Activated naive CD4-positive, alpha-beta T cell treated with anti-CD3 and anti-CD28 coated beads for 36 hours (primary cell): Measurements from ENCODE around the gene QRFP. TPM values are rescaled to one million over a fixed set of nuclear protein-coding genes. Genes with fewer than 3 reads are reported as not detected.

ENCODE experiments used
- CTCF ChIA-PET: fragments of 350-600 bp; sonication (Branson Sonifier 250); formaldehyde crosslinking; loops from one replicate; lab custom pipeline; 2021; ENCODE audit warnings: antibody characterized with exemption; lab: Charles Lee
- DNase-seq: peaks from one replicate; pipeline ENCODE4 v3.0.0-alpha.2; 2020
- H3K27ac Mint-ChIP-seq: one replicate; pipeline ENCODE4 v1.8.0; 2021; ENCODE audit warnings: mild to moderate bottlenecking, mixed read lengths
- H3K27me3 Mint-ChIP-seq: one replicate; pipeline ENCODE4 v1.8.0; 2021; ENCODE audit warnings: low read depth, mixed read lengths
- H3K36me3 Mint-ChIP-seq: one replicate; pipeline ENCODE4 v1.8.0; 2021; ENCODE audit warnings: low read depth, mixed read lengths
- H3K4me1 Mint-ChIP-seq: one replicate; pipeline ENCODE4 v1.8.0; 2021; ENCODE audit warnings: low read depth, mixed read lengths
- H3K4me3 Mint-ChIP-seq: one replicate; pipeline ENCODE4 v1.8.0; 2021; ENCODE audit warnings: mild to moderate bottlenecking, moderate library complexity, mixed read lengths
- H3K9me3 Mint-ChIP-seq: one replicate; pipeline ENCODE4 v1.8.0; 2021; ENCODE audit warnings: mixed read lengths
- intact Hi-C: fragments of 100-400 bp; cut with micrococcal nuclease; formaldehyde crosslinking; loops from one replicate; pipeline ENCODE4 v1.15.1; 2023
- total RNA-seq, 2 experiments: library from RNA; stranded (reverse); gene quantifications; one replicate each; pipeline ENCODE4 v1.2.3, GENCODE V29; 2021

Gene QRFP
- total RNA-seq, 2 experiments from 2014 or later = not detected

DNA sequence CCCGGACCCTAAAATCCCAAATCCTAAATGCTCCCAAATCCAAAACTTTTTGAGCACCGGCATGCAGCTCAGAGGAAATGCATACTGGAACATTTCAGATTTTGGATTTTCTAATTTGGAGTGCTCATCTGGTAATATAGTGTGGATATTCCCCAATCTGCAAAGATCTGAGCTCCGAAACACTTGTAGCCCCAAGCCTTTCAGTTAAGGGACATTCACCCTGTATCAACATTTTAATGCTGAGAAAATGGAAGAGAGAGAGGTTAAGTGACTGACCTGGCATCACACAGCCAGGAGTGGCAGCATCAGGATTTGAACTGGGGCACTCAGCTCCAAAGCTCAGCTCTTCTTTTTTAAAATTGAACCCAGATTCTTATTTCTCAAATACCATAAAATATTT, 30.7 kb downstream of the QRFP start:
- Mint-ChIP-seq H3K36me3 (no peaks in the 10 kb centered on the region), H3K27ac (no peak overlapping the region), H3K27me3 (no peaks in the 10 kb centered on the region), H3K4me3 (no peak overlapping the region), H3K9me3 (no peaks in the 10 kb centered on the region), H3K4me1 (no peaks in the 10 kb centered on the region)
- DNase-seq = no peak
- intact Hi-C loops = loop anchor here (1.0 kb wide), 2 partner anchors 75 to 180 kb away; no protein-coding TSS in a partner anchor
- CTCF ChIA-PET = interaction anchor here (0.6 to 6.1 kb wide), 15 partner anchors 15 to 961 kb away, joined by 3 to 54 read pairs (median 3); no protein-coding TSS in a partner anchor

DNA sequence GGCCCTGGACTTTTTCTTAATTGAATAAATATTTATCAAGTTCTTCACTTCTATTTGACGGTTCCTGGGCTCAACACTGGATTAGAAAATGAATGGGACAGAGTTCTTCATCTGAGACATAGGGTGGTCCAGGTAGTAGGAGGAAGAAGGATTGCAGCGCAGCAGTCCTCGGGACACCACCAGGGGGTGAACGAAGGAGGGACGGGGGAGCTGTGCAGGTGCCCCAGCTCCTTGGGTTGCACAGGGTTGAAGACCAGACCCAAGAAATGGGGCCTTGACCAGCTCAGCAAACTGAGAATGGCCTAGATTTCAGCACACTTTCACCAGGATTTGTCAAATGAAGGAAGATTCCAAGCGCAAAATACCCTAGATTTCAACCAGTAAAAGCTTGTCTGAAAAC, 32.1 kb downstream of the QRFP start:
- no peak overlapping the region for H3K27ac Mint-ChIP-seq
- intact Hi-C loops = no loop called here
- H3K36me3 Mint-ChIP-seq = no peaks in the 10 kb centered on the region
- CTCF ChIA-PET = interaction anchor here (0.6 to 3.1 kb wide), 7 partner anchors 31 to 735 kb away, joined by 3 to 14 read pairs (median 6); no protein-coding TSS in a partner anchor
- H3K27me3 Mint-ChIP-seq = no peaks in the 10 kb centered on the region
- no peak overlapping the region for H3K4me3 Mint-ChIP-seq
- no peak for DNase-seq
- no peaks in the 10 kb centered on the region for H3K9me3 Mint-ChIP-seq
- H3K4me1 Mint-ChIP-seq = no peaks in the 10 kb centered on the region

DNA sequence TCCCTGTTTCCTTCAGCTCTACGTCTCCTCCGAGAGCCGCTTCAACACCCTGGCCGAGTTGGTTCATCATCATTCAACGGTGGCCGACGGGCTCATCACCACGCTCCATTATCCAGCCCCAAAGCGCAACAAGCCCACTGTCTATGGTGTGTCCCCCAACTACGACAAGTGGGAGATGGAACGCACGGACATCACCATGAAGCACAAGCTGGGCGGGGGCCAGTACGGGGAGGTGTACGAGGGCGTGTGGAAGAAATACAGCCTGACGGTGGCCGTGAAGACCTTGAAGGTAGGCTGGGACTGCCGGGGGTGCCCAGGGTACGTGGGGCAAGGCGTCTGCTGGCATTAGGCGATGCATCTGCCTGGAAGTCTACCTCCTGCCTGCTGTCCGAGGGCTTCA, 33.9 kb downstream of the QRFP start:
- Mint-ChIP-seq H3K4me1 (no peaks in the 10 kb centered on the region), H3K27ac (no peak overlapping the region), H3K27me3 (no peaks in the 10 kb centered on the region), H3K36me3 (no peaks in the 10 kb centered on the region), H3K9me3 (no peaks in the 10 kb centered on the region), H3K4me3 (no peak overlapping the region)
- CTCF ChIA-PET = interaction anchor here (0.5 to 2.5 kb wide), 6 partner anchors 11 to 212 kb away, joined by 3 to 11 read pairs (median 4); no protein-coding TSS in a partner anchor
- intact Hi-C loops = loop anchor here (1.0 kb wide), 2 partner anchors 91 to 155 kb away; no protein-coding TSS in a partner anchor
- DNase-seq = no peak

DNA sequence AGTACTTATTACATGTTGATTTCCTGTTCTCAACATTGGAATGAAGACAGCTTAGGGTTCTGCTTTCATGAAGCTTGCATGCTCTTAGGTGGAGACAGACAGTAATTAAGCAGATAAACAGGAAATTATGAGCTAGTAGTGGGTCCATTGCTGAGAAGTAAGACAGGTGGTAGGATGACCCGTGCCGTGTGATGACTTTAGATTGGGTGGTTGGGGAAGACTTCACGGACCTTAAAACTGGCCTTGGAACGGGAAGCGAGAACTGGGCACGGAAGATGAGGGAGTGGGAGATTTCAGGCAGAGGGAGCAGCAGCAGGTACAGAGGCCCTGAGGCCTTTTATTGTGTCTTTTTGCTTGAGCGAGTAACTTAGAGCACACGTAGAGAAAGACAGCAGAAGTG, 34.4 kb downstream of the QRFP start:
- H3K36me3 Mint-ChIP-seq = no peaks in the 10 kb centered on the region
- no peaks in the 10 kb centered on the region for H3K9me3 Mint-ChIP-seq
- no peaks in the 10 kb centered on the region for H3K27me3 Mint-ChIP-seq
- no peaks in the 10 kb centered on the region for H3K4me1 Mint-ChIP-seq
- CTCF ChIA-PET = interaction anchor here (0.5 to 2.5 kb wide), 6 partner anchors 10 to 213 kb away, joined by 3 to 11 read pairs (median 4); no protein-coding TSS in a partner anchor
- no peak overlapping the region for H3K27ac Mint-ChIP-seq
- DNase-seq = no peak
- intact Hi-C loops = no loop called here
- no peak overlapping the region for H3K4me3 Mint-ChIP-seq

DNA sequence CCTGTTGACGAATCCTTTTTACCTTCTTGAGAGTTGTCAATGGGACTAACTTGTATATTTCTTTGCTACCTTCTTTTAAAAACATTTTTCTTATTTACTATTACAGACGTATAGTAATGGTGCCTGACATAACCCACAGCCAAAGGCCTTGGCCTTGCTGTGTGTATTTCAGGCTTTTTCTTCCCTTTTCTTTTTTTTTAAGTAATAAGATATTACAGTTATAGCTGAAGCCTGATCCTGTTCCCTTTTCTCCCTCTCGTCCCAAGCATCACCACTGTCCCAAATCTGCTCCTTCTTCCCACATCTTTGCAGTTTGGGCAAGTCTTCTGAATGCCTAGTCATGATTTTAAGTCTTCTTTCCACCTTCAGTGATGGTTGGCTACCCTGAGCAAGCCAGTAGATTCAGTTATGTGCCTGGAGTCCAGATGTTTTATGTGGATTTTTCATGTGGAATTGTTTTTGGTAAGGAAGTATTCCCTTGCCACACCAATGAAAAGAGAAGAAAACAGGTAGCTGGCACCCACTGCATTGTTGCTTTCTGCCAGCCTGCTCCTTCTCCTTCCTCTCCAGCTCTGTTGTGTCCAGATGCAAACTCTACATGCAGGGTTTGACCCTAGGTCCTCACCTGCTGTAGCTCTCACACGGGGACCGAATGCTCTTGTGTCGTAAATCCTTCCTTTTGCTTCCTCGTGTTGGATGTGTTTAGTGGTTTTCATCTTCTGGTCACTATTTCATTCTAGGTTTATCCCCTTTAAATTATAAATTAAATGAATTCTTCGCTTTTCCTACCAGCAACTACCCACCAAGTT, 35.0 kb downstream of the QRFP start:
- Mint-ChIP-seq H3K4me1 (no peaks in the 10 kb centered on the region), H3K27me3 (no peaks in the 10 kb centered on the region), H3K36me3 (no peaks in the 10 kb centered on the region), H3K27ac (no peak overlapping the region), H3K4me3 (no peak overlapping the region), H3K9me3 (no peaks in the 10 kb centered on the region)
- DNase-seq = no peak
- CTCF ChIA-PET = interaction anchor here (0.6 to 2.5 kb wide), 5 partner anchors 90 to 160 kb away, joined by 3 to 11 read pairs (median 3); no protein-coding TSS in a partner anchor
- intact Hi-C loops = no loop called here

DNA sequence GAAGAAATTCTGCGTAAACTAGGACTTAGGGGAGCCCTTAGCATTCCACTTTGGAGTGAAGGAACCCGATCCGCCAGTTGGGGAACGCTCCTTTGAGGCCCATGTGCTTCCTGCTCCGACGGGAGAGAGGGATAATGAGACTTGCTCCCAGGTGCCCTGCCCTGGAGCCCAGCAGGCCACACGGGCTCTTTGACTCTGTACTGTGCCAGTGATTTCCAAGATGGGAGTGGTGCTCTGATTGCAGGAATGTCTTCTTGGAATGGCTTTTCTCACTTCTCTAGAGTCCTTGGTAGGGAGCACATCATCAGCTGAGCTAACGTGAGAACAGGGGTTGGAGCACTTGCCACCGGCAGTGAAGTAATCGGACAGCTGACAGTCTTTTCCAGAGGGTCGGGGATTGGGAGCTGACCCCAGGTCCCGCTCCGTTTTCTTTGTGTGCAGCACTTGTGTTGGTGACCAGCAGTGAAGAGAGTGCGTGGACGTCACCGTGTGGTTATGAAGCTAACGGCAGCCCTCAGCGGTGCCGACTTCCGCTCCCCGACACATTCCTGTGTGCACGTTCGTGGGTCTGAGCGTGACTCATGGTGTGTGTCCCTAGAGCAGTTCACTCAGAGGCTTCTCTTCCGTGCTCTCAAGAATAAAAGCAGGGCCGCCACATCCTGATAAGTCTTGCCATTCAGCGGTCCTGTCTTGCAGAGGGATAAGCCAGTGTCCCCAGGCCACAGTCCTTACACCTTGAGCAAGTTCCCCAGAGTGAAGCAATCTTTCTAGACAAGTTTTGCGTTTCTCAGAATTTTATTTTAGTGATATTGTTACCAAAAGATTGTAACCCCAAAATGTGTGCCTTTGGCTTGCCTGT, 35.9 kb downstream of the QRFP start:
- H3K27ac Mint-ChIP-seq = no peak overlapping the region
- DNase-seq = no peak
- no peak overlapping the region for H3K4me3 Mint-ChIP-seq
- no peaks in the 10 kb centered on the region for H3K27me3 Mint-ChIP-seq
- CTCF ChIA-PET = interaction anchor here (0.6 to 2.5 kb wide), 2 partner anchors 89 to 153 kb away, joined by 3 to 11 read pairs; no protein-coding TSS in a partner anchor
- no peaks in the 10 kb centered on the region for H3K36me3 Mint-ChIP-seq
- intact Hi-C loops = no loop called here
- H3K4me1 Mint-ChIP-seq = no peaks in the 10 kb centered on the region
- H3K9me3 Mint-ChIP-seq = no peaks in the 10 kb centered on the region

DNA sequence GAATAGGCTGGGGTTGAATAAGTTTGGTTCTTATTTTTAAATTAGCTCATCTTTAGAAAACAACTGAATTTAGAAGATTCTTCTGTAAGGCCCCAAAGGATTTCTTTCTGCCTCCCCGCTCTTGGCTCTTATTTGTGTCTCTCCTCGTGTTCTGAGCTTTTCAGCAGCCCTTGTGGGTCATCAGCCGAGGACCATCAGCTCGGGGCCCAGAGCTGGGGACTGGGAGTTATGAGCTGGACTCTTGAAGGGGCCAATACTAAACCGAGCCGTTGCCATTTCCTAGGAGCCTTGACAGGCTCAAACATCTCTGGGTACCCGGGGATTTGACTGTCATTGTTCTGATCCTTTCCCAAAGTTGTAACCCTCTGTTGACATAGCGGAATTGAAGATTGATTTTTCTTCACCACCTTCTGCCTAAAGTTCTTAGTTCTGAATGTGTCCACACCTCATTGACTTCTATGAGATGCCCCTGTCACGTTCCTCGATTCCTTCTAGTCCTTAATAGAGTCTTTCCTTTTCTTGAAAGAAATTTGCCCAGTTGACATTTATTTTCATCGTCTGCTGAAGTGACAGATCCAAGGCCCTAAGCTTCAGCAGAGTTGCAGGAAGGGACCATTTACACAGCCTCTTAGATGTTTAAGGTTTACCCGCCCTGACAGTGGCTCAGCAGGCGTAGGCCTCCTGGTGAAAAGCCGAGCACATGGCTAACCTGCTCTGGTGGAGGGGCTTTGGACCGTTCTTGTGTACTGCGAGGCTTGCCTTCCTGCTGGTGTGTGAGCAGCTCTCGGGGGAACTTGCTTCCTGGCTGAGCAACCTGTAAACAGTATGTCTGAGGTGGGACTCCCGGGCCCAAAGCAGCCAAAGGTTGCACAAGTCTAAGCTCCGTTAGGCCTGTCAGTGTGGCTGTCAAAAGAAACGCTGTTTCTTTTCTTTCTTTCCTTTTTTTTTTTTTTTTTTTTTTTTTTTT, 37.6 kb downstream of the QRFP start:
- H3K4me1 Mint-ChIP-seq = no peaks in the 10 kb centered on the region
- DNase-seq = no peak
- CTCF ChIA-PET = interaction anchor here (0.6 to 1.7 kb wide), 5 partner anchors 8 to 148 kb away, joined by 3 to 5 read pairs (median 3); no protein-coding TSS in a partner anchor
- intact Hi-C loops = no loop called here
- no peaks in the 10 kb centered on the region for H3K27me3 Mint-ChIP-seq
- H3K36me3 Mint-ChIP-seq = no peaks in the 10 kb centered on the region
- no peak overlapping the region for H3K4me3 Mint-ChIP-seq
- H3K27ac Mint-ChIP-seq = no peak overlapping the region
- no peaks in the 10 kb centered on the region for H3K9me3 Mint-ChIP-seq

DNA sequence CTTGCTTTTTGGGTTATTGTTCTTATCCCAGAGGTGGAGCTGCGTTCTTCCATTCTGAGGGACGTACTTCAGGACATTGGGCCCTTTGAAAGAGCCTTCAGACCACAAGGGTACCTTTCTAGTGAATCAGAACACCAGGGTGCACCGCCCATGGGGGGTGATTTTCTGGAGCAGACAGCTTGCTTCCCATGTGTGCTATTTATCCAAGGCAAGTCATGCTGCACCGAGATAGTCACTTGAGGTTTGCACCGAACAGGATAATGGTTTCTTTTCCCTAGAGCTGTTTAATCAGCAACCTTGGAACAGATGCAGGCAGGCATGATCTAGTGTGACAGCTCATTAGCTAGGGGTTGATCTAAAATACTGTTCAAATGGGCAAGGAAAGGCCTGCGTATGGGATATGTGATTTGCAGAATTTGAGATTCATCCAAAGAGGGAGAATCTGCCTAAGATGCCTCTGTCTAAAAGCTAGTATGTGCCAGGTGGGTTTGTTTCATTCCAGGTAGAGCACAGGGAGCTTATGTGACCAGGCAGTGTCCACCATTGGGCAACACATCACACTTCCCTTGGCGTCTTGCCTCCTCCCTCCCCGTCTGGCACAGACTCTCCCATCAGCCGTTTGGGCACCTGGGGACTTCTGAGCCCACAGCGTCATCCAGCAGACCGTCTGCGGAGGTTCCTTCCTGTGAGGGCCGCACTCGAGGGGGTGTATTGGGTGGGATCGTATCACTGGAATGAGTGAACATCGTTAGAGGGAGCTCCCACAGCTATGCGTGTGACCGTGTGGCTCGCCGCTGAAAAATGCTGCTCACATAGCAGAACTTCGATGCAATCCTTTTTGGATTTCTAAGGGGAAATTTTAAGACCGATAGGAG, 38.5 kb downstream of the QRFP start:
- intact Hi-C loops = no loop called here
- Mint-ChIP-seq H3K9me3 (no peaks in the 10 kb centered on the region), H3K27me3 (no peaks in the 10 kb centered on the region), H3K4me1 (no peaks in the 10 kb centered on the region), H3K27ac (no peak overlapping the region), H3K36me3 (no peaks in the 10 kb centered on the region), H3K4me3 (no peak overlapping the region)
- no peak for DNase-seq
- CTCF ChIA-PET = interaction anchor here (0.9 to 1.7 kb wide), 4 partner anchors 9 to 86 kb away, joined by 3 to 5 read pairs (median 4); no protein-coding TSS in a partner anchor

DNA sequence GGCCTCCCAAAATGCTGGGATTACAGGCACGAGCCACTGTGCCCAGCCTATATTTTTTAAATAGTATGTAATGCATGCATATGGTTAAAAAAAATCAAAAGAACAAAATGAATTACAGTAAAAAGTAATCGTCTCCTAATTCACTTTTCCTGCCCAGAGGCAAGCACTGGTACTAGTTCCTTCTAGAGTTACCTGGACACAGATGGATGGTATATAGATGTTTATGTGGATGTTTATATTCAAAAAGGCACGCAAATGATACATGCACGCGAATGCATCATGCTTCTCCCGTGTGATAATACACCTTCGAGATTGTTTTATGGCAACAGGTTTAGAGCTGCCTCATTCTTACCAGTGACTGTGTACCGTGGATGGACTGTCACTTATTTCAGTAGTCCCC, 40.1 kb downstream of the QRFP start:
- CTCF ChIA-PET = interaction anchor here (0.6 kb wide), 1 partner anchor 88 kb away, joined by 3 read pairs; no protein-coding TSS in a partner anchor
- Mint-ChIP-seq H3K36me3 (no peaks in the 10 kb centered on the region), H3K4me1 (no peaks in the 10 kb centered on the region), H3K27ac (no peak overlapping the region), H3K4me3 (no peak overlapping the region), H3K27me3 (no peaks in the 10 kb centered on the region), H3K9me3 (no peaks in the 10 kb centered on the region)
- intact Hi-C loops = no loop called here
- no peak for DNase-seq

DNA sequence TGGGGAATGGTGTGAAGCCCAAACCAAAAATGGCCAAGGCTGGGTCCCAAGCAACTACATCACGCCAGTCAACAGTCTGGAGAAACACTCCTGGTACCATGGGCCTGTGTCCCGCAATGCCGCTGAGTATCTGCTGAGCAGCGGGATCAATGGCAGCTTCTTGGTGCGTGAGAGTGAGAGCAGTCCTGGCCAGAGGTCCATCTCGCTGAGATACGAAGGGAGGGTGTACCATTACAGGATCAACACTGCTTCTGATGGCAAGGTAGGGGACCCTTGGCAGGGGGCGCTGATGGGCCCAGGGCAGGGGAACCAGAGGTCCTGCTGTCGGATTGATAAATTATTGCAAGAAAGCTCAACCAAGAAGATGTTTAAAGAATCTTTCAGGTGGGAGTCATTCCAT, 41.8 kb downstream of the QRFP start:
- no peaks in the 10 kb centered on the region for H3K36me3 Mint-ChIP-seq
- CTCF ChIA-PET = interaction anchor here (1.2 kb wide), 1 partner anchor 13 kb away, joined by 3 read pairs; no protein-coding TSS in a partner anchor
- no peak for DNase-seq

More for the DNA sequence above, 41.8 kb downstream of the QRFP start:
- Mint-ChIP-seq H3K27me3 (no peaks in the 10 kb centered on the region), H3K4me3 (no peak overlapping the region), H3K27ac (no peak overlapping the region), H3K9me3 (no peaks in the 10 kb centered on the region), H3K4me1 (no peaks in the 10 kb centered on the region)
- intact Hi-C loops = no loop called here
